Neural crest cell (in vitro differentiated cells): Measurements from ENCODE around the gene PPP1R14C. TPM values are rescaled to one million over a fixed set of nuclear protein-coding genes. Genes with fewer than 3 reads are reported as not detected.

Source experiments
- DNase-seq: peaks from one replicate; pipeline ENCODE4 v3.0.0; 2021; ENCODE audit warnings: low read depth, mixed read lengths, low spot score
- H3K27ac Mint-ChIP-seq: one replicate; pipeline ENCODE4 v1.8.0; 2021; ENCODE audit warnings: mild to moderate bottlenecking, mixed read lengths; ENCODE audit not compliant: unreplicated experiment
- H3K27me3 Mint-ChIP-seq: 2 replicates; pipeline ENCODE4 v1.8.0; 2021; ENCODE audit warnings: low read depth, mild to moderate bottlenecking, mixed read lengths
- H3K36me3 Mint-ChIP-seq: 2 replicates; pipeline ENCODE4 v1.8.0; 2021; ENCODE audit warnings: low read depth, mild to moderate bottlenecking, mixed read lengths
- H3K4me1 Mint-ChIP-seq: 2 replicates; pipeline ENCODE4 v1.8.0; 2021; ENCODE audit warnings: mixed read lengths
- H3K4me3 Mint-ChIP-seq: one replicate; pipeline ENCODE4 v1.8.0; 2021; ENCODE audit warnings: mild to moderate bottlenecking, mixed read lengths
- H3K9me3 Mint-ChIP-seq: 2 replicates; pipeline ENCODE4 v1.8.0; 2021; ENCODE audit warnings: mixed read lengths
- CTCF ChIP-seq: fragments of 200-600 bp; sonication (generic); conservative IDR thresholded peaks from 2 replicates; pipeline ENCODE4 v1.5.0; 2021; ENCODE audit warnings: antibody characterized with exemption, mild to moderate bottlenecking
- total RNA-seq: library from RNA; stranded (reverse); gene quantifications from 2 replicates; pipeline ENCODE4 v1.2.1, GENCODE V29; 2021

PPP1R14C gene
- total RNA-seq, 1 donor from 2014 or later = 7.3 TPM

GRCh38 chr6:150267686-150268561, 125.1 kb downstream of the PPP1R14C start:
- no peak for TF ChIP-seq CTCF
- Mint-ChIP-seq H3K27ac (no peak overlapping the region), H3K9me3 (peaks cover 6% of the 10 kb centered on the region), H3K4me1 (peaks cover 18% of the 10 kb centered on the region), H3K36me3 (no peaks in the 10 kb centered on the region), H3K4me3 (no peak overlapping the region), H3K27me3 (no peaks in the 10 kb centered on the region)
- DNase-seq = no peak

- no peak overlapping the region for H3K27ac Mint-ChIP-seq
- no peaks in the 10 kb centered on the region for H3K36me3 Mint-ChIP-seq
- peaks cover 6% of the 10 kb centered on the region for H3K9me3 Mint-ChIP-seq
- H3K4me1 Mint-ChIP-seq = peaks cover 30% of the 10 kb centered on the region
- no peak for TF ChIP-seq CTCF
- no peak overlapping the region for H3K4me3 Mint-ChIP-seq
- DNase-seq = no peak
- no peaks in the 10 kb centered on the region for H3K27me3 Mint-ChIP-seq
These were observed 126.4 kb downstream of the PPP1R14C start for GRCh38 chr6:150269130-150269856.

- Mint-ChIP-seq H3K9me3 (peaks cover 6% of the 10 kb centered on the region), H3K4me3 (no peak overlapping the region), H3K27me3 (no peaks in the 10 kb centered on the region), H3K36me3 (no peaks in the 10 kb centered on the region), H3K4me1 (peaks cover 36% of the 10 kb centered on the region), H3K27ac (no peak overlapping the region)
- no peak for TF ChIP-seq CTCF
- DNase-seq = no peak
These were observed 127.0 kb downstream of the PPP1R14C start for GRCh38 chr6:150269857-150270223.

GRCh38 chr6:150270330-150271052, 127.6 kb downstream of the PPP1R14C start:
- H3K36me3 Mint-ChIP-seq = no peaks in the 10 kb centered on the region
- TF ChIP-seq CTCF = no peak
- peaks cover 6% of the 10 kb centered on the region for H3K9me3 Mint-ChIP-seq
- H3K27me3 Mint-ChIP-seq = no peaks in the 10 kb centered on the region
- no peak overlapping the region for H3K4me3 Mint-ChIP-seq
- no peak overlapping the region for H3K27ac Mint-ChIP-seq
- H3K4me1 Mint-ChIP-seq = peaks cover 42% of the 10 kb centered on the region
- no peak for DNase-seq

GRCh38 chr6:150271172-150271500, 128.3 kb downstream of the PPP1R14C start:
- Mint-ChIP-seq H3K27ac (no peak overlapping the region), H3K27me3 (no peaks in the 10 kb centered on the region), H3K4me3 (no peak overlapping the region), H3K36me3 (no peaks in the 10 kb centered on the region), H3K4me1 (peaks cover 43% of the 10 kb centered on the region), H3K9me3 (peaks cover 6% of the 10 kb centered on the region)
- no peak for DNase-seq
- no peak for TF ChIP-seq CTCF
